IPS-18c (cell line): ENCODE results near the gene ZNF195.
A peak's percentile ranks its signal among the peaks of the same experiment; 100 is the strongest.
"Not testable (repeated sequence)": the region's sequence is repeated elsewhere in the genome, so short reads cannot be mapped to it uniquely, and the experiment has no call there.

Experiments
- H3K4me3 ChIP-seq: 2 replicates; pipeline ENCODE4 v1.7.0; 2013; ENCODE audit warnings: low read depth, mild to moderate bottlenecking, low read length, moderate library complexity; ENCODE audit not compliant: insufficient read depth
- H3K9me3 ChIP-seq: one replicate; pipeline ENCODE4 v1.6.1; 2013; ENCODE audit warnings: mild to moderate bottlenecking, low read length, moderate library complexity; ENCODE audit not compliant: control insufficient read depth, insufficient read depth

ZNF195 gene

DNA sequence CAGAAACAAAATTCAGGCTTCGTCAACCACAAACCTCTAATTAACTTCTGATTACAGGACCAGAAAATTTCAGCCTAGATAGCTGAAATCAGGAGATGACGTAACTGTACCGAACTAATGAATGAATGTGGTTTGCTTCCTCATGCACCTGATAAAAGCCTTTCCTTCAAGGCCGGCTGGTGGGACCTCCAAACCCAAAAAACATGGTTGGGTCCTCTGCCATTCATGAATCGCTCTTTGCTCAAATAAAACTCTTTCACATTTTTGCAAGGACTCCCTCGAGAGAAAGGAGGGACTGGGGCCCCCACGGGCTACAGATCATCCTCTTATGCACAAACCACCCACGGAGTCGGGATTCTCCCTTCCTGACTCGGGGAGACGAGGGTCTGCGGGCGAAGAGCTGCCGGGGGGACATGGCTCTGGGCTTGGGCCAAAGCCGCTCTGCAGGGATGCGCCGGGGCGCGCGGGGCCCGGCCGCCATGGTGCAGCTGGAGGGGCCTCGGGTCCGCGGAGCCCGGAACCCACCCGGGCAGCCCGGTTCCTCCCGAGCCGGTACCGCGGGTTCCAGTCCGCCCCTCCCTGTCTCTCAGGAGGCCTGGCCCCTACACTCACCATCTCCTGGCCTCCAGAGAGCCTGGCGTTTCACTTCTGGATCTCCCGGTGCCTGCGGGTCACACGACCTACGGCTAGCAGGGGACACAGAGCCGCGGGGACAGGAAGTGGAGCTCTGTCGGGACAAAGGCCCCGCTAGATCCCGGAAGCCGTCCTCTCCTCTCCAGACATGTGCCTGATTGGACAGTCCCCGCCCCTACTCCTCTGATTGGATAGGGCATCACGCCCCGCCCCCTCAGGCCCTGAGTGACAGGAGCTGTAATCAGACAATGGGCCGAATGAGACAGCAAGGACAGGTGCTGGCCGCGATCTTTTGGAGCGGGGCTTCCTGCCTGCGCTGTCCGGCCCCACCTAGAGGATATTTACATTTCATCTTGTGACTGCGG, at the start of gene ZNF195:
ZNF195 (minus strand) TSS at position 721 of the 998 bp plus-strand sequence; CDS start at position 615, 106 bp downstream.
- H3K4me3 ChIP-seq, result peak within 1 kb of the TSS; percentile 75
- no peaks in the 10 kb centered on the region for H3K9me3 ChIP-seq

- H3K4me3 ChIP-seq, H3K9me3 ChIP-seq: not testable (repeated sequence)
These were observed 49.1 kb upstream of the ZNF195 start for GRCh38 chr11:3428076-3428475.

DNA sequence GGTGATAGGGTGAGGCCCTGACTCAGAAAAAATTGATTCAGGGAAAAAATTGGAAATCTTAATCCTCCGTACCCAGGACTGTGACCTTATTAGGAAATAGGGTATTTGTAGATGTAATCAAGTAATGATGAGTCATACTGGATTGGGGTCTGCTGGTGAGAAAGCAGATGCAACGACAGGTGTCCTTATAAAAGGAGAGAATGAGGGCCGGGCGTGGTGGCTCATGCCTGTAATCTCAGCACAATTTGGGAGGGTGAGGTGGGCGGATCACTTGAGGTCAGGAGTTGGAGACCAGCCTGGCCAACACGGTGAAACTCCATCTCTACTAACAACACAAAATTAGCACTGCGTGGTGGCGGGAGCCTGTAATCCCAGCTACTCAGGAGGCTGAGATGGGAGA, 47.6 kb upstream of the ZNF195 start:
- not testable (repeated sequence) for H3K9me3 ChIP-seq

DNA sequence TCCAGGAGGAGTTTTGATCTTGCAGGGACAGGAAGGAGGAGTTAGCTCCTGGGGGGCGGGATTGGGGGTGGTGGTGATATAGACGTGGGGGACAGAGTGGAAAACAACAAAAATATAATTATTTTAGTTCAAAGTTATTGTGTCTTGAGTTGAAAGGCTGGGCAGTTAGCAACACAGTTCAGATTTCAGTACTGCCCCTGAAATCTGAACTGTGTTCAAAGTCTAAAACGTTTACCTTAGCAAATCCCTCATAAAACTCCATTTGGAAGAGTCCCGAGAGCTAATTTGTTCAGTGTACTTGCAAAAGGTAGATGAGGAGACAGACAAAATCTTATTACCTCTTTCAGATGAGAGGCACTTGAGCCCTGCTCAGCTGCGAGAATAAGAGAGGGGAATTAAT, 45.0 kb upstream of the ZNF195 start:
- not testable (repeated sequence) for H3K9me3 ChIP-seq, H3K4me3 ChIP-seq

More for the DNA sequence above, 47.6 kb upstream of the ZNF195 start:
- H3K4me3 ChIP-seq, result not testable (repeated sequence)

DNA sequence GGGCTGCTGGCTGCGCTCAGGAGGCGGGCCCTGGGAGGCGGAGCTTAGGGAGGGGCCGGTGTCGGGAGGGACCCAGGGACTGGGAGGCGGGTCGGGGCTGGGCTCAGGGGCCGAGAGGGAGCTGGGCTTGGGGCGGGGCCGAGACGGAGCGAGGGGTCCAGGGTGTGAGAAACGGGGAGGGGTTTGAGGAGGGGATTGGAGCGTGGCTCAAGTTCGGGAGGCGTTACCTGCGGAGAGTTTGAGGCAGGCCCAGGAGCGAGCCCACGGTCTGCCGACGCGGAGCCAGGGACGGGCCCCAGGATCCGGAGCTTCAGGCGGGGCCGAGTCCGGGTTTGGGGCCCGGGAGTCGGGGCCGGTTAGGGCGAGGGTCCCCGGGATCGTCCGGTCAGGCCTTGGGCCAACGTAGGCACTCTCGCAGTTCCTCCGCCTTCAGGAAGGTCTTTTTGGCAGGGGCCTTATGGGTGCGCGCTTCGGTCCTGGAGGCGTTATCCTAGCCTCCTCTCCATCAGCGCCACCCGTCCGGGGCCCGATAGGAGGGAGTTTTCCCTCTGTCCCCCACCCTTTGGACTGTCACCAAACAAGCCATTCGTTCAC, 44.3 kb upstream of the ZNF195 start:
- peak overlapping the region; percentile 30; the same call in 1 of the 2 replicates for H3K4me3 ChIP-seq

GRCh38 chr11:3422380-3423137, 43.6 kb upstream of the ZNF195 start:
- H3K9me3 ChIP-seq, result not testable (repeated sequence)
- H3K4me3 ChIP-seq, result peak overlapping the region; percentile 70; the same call in 1 of the 2 replicates

More for the DNA sequence above, 44.3 kb upstream of the ZNF195 start:
- H3K9me3 ChIP-seq, result not testable (repeated sequence)

DNA sequence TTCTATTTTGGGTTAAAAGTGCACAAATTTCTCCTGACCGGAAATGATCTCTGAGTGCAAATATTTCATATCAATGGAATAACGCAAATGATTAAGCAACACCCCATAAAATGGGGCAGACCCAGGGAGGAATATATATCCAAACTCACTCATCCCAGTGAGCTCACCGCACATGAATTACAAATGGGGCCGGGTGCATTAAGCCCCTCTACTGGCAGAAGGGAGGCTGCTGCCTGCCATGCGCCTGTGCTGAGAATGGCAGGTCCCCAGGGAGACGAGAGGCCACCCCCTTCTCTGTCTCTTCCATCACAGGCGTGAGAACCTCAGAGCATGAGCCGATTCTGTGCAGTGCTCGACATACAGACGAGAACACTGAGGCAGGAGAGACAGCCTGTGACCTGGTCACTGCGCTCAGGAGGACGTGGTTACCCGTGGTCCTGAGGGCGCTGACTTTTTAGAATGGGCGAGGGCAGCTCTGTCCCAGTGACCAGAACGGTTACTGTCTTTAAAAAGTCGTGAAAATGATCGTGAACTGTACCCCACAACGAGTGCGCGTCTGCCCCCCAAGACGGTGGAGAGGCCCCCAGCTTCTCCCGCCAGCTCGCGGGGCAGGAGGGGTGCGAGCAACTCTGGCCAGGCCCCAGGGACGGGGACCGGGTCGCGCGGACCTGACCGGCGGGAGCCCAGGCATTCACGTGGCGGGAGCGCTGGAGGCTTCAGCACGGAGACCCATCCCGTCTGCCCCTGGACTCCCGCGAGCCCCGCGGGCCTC, 42.8 kb upstream of the ZNF195 start:
- H3K4me3 ChIP-seq, result peak overlapping the region; percentile 70
- not testable (repeated sequence) for H3K9me3 ChIP-seq

- H3K4me3 ChIP-seq, H3K9me3 ChIP-seq: not testable (repeated sequence)
These were observed 41.5 kb upstream of the ZNF195 start for GRCh38 chr11:3420281-3421042.

DNA sequence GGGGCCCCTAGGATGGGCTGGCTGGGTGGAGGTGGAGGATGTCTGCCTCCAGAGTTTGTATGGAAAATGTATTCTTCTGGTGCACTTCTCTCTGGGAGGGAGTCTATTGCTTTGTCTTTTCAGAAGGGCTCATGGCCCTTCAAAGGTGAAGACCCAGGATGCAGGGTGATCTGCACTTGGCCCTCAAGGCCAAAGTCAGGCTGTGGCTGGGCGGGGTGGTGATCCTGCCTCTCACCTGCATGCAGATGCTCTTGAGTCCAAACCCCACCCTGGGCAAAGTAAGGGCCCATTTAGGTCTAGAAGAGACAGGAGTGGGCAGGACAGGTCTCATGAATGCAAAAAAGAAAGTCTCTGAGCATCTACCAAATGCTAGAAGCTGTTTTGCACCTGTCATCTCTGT, 40.5 kb upstream of the ZNF195 start:
- not testable (repeated sequence) for H3K9me3 ChIP-seq, H3K4me3 ChIP-seq

DNA sequence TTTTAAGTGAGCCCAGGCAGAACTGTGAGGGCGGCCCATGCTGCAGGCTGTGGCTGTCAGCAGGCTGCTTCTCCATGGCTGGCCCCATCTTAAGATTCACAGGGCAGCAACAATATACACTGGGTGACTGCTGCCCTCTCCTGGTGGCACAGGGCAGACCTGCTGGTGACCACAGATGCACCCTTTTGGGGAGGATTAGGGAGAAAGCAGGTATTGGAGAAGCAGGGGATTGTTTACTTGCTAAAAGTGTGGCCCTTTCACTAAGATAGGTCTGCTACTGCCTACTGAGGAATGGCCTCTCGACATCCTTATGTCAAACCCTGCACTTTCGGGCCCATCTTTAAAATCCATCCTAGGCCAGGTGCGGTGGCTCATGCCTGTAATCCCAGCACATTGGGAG, 38.1 kb upstream of the ZNF195 start:
- not testable (repeated sequence) for H3K9me3 ChIP-seq, H3K4me3 ChIP-seq

DNA sequence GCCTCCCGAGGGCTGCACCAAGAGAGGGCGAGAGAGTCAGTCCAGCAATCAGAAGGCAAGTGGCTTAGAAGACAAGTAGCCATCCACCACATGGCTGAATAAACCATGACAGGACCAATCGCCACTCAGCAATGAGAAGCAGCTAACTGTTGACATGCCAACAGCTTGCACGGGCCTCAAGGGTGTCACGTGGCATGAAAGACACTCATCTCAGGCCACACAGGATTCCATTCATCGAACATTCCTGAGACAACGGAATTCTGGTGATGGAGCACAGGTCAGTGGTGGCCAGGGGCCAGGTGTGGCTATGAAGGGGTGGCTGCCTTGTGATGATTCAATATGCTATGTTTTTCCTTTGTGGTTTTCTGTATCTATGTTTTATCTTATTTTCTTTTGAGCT, 36.4 kb upstream of the ZNF195 start:
- not testable (repeated sequence) for H3K9me3 ChIP-seq, H3K4me3 ChIP-seq

DNA sequence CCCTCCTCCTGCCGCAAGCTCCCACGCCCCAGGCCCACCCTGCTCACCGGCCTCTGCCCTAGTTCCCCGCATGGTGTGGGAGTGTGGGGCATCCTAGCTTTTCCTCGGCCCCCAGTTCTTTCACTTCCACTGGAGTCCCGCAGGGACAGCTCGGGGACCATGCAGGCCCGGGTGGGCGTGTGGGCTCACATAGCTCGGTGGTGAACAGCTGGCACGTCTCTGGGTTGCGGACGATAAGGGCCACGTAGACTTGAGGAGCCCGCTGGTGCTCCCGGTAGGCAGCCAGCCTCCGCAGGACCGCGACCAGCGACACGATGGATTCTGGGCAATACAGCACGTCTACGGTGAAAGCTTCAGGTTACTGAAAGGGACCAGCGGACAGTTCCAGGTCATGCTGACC, 34.7 kb upstream of the ZNF195 start:
- not testable (repeated sequence) for H3K9me3 ChIP-seq, H3K4me3 ChIP-seq

GRCh38 chr11:3412837-3413236, 33.9 kb upstream of the ZNF195 start:
- Histone ChIP-seq H3K9me3 (no peaks in the 10 kb centered on the region), H3K4me3 (no peak overlapping the region)

DNA sequence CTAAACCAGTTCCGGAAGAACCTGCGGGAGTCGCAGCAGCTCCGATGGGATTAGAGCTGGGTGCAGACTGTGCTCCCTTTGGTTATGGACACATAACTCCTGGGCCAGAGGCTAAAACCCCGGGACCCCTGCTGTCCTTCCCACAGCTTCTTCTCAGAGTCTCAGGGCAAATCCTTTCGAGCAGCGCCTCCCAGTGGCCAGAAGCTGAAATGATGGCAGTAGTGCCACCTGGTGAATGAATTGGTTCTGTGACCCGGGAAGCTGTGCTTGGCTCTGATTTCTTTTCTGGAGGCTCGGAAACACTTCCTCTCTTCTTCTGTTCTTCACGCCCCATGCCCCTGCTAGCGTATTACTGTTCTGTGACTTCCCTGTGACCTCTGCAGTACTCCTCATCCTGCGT, 29.8 kb upstream of the ZNF195 start:
- not testable (repeated sequence) for H3K4me3 ChIP-seq, H3K9me3 ChIP-seq

DNA sequence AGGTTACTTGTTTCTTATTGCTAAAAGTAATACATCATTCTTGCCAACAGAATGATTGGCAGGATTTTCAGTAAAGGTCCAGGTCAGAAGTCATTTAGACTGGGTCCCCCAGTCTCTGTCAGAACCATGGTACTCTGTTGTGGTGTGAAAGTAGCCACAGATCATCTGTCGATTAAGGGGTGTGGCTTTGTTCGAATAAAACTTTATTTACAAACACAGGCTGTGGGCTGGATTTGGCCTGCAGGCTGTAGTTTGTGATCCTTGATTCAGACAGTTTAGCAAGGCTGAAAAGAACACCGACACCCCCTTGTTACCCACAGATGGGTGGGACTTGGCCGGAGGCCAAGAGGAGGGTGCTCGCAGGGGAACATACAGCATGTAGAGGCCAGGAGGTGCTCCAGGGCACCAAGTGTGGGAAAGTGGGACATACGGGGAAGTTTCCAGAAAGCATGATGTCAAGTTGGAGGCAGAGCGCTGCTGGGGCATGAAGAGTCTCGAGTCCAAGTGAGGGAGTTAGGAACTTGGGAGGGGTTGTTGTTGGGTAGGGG, 29.2 kb upstream of the ZNF195 start:
- not testable (repeated sequence) for H3K4me3 ChIP-seq

DNA sequence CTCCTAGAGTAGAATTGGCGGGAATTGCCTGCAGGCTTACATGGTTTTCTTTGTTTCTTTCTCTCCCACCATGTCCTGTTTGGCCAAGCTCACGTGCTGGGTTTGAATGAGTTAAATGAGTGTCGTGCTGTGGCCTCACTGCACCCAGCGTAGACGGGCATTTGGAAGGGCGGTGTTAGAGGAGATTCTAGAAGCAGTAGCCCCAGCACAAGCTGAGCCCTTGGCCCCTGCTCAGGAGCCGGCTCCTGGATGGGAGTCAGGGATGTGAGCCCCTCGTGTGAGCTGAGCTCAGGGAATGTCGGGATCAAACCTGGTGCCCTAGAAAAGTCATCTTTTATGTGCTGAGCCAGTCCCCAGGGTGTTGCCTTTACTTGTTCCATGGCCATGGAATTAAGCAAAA, 28.0 kb upstream of the ZNF195 start:
- H3K9me3 ChIP-seq, H3K4me3 ChIP-seq: not testable (repeated sequence)

More for the DNA sequence above, 29.2 kb upstream of the ZNF195 start:
- not testable (repeated sequence) for H3K9me3 ChIP-seq
